HG03196 (cell line): ENCODE results near the gene ATP1B4.
"Not testable (repeated sequence)": the region's sequence is repeated elsewhere in the genome, so short reads cannot be mapped to it uniquely, and the experiment has no call there.

Experiments used
- ATAC-seq: cut with Tn5 transposase; IDR thresholded peaks from one replicate; pipeline ENCODE4 v1.9.1; 2021; ENCODE audit not compliant: unreplicated experiment

Gene ATP1B4

DNA sequence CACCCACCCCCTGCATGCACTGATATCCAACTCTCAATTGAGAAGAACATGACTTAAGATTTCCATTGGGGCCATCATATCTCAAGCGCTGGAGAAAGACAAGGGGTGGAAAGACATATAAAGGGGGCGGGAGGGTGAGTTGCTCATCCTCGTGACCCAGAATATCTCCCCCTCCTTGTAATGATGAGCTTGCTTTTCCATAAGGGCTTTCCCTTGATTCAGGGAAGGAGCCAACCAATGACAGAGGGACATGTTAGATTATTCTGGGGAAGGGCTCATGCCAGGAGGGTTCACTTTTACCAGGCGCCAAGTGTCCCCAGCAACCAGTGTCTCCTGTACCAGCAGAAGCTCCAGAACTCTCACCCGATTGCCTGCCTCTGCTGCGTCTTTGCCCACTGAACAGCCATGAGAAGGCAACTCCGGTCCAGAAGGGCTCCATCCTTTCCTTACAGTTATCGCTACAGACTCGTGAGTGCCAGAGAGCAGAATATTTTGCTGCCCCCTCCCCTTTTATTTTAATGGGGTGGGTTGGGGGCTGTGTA lies at the start of gene ATP1B4:
ATP1B4 (plus strand) TSS at position 326 of the 542 bp plus-strand sequence; CDS start at position 406, 80 bp downstream.
- no peak for ATAC-seq

DNA sequence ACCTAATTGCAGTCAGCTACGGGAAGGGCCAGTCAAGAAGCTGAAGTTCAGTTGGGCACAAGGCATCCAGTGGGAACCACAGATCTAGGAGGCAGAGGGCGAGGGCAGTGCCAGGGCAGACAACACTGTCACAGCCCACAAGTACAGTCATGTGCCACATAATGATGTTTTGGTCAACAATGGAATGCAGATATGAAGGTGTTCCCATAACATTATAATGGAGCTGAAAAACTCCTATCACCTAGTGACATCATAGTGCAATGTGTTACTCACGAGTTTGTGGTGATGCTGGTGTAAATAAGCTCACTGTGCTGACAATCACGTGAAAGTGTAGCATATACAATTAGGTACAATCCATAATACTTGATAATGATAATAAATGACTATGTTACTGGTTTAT lies 46.1 kb upstream of the ATP1B4 start:
- ATAC-seq = no peak

DNA sequence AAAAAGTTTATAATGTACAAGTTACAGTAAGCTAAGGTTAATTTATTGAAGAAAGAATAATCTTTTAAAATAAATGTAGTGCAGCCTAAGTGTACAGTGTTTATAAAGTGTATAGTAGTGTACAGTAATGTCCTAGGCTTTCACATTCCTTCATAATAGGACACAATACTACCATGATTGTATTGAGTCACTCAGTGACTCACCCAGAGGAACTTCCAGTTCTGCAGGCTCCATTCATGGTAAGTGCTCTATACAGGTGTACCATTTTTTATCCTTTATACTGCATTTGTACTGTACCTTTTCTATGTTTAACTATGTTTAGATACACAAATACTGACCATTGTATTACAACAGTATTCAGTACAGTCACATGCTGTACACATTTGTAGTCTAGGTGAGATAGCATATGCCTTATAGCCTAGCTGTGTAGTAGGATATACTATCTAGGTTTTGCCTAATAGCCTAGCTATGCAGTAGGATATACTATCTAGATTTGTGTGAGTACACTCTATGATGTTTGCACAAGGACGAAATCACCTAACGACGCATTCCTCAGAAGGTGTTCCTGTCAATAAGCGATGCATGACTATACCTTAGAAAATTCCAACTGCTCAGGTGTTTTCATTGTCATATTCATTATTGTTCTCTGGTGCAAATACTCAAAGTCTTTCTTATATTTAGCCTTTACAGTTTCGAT lies 45.2 kb upstream of the ATP1B4 start:
- ATAC-seq = no peak

DNA sequence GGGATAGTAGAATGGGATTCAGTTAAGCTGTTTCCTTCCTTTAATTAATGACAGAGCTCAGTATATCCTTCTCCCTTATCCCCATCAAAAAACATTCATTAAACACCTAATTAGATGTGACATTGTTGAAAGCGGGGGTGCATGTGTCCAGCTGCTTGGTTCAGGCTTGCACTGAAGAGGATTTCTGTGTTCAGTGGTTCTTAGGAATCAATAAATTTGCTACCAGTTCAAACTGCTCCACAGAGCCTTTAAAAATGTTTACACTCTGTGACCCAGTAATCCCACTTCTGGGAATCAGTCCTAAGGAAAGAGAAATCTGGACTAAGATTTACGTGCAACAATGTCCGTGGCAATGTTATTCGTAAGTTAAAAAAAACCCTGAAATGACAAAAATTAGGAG lies 43.5 kb upstream of the ATP1B4 start:
- no peak for ATAC-seq

DNA sequence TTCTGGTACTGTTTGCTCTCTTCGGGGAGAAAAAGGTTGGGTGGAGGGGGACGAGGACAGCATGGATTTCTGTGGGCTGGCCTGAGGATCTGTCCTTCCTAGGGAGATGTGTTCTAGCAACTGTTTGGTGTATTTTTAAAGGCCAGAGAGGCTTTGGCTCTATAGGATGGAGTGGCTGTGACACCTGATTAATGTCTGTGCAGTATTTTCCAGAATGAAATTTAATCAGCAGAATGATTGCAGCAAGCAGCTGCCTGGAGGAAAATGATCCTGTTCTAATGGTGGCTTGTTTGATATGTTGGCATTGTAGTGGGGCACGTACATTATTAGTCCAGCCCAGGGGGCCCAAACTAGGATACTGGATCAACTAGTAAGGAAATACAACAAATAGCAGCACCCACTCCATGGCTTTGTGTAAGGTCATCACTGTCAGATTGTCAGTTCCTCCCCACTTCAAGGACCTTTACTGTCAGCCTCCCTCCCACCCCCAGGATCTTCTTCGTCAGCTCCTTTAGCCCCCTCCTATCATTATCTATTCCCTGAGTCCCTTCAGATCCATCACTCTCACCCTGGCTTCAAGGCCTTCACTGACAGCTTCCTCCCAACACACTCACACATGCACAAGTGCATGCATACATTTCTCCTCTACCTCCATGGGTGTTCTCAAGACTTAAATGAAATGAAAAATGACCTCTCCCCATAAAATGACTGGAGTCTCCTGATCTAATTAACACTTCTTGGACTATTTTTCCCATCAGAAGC lies 40.2 kb upstream of the ATP1B4 start:
- no peak for ATAC-seq

DNA sequence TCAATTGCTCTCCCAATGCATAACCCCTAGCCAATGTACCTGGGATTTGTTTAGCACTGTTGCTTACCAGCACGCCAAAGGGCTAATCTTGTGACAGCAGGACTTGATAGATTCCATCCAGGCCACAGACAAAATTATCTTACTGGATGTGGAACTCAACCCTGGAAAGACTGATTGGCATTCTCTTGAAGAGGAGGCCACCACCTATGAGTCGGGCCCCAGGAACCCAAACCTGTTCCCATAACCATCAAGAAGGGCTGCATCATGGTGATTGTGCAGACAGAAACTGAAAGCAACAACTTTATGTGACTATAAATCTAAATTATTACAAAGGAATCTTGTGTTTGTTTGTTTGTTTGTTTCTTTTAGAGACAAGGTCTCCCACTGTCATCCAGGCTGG lies 30.8 kb upstream of the ATP1B4 start:
- ATAC-seq = no peak

DNA sequence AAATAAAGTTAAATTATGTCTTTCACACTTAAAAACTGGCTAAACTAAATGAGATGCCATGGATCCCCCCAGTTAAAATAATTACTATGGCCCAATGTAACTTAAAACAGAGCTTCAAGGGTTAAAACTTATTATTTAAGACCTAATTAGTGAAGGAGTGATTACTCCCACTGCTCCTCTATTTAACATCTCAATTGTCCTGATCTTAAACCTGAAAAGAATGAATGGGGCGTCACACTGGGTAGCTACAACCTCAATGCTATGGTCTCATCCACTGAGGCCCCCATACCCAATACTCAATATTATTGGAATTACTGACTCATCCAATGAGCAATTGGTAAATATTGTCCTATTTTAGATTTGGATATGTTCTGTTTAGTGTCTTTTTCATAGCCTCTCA lies 29.5 kb upstream of the ATP1B4 start:
- ATAC-seq = no peak

DNA sequence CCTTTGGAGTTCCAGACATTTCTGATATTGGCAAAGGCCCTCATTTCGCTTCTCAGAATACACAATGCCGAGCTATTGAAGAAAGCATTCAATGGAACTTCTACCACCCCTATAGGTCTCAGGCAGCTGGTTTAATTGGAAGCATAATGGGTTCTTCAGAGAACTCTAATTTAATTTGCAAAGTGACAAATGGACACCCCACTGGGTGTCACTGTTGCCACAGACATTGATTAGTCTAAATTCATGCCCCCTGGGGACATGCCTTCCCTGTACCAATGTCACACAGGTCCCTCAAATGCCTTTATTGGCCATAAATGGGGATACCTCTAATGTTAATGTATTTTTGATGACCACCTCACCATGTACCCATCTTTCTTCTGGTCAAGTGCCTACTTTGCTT lies 27.7 kb upstream of the ATP1B4 start:
- no peak for ATAC-seq

DNA sequence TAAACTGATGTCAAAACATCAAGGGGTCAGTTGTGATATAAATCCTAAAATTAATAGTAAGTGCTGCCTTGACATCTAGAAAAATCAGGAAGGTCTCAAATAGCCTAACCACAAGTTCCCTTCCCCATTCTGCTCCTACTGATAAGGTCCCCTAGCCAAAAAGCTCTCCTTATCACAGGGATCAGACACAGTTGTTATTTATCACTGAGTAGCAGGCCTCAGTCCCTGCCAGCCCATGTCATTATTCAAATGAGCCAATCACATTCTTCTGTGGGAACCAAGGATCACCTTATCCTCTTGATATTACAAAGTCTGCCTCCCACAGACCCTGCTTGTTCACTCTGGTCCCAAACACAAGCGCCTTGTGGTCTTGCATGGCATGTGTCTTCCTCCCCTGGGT lies 27.3 kb upstream of the ATP1B4 start:
- no peak for ATAC-seq

DNA sequence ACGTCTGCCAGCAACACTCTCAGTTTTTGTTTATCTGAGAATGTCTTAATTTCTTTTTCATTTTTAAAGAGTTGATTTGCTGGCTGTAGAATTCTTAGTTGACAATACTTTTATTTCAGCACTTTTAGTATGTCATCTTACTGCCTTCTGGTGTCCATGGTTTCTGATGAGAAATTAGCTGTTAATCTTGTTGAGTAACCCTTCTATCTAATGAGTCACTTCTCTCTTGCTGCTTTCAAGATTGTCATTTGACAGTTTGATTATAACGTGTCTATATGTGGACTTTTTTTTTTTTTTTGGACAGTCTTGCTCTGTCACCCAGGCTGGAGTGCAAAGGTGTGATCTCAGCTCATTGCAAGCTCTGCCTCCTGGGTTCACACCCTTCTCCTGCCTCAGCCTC lies 26.6 kb upstream of the ATP1B4 start:
- no peak for ATAC-seq

DNA sequence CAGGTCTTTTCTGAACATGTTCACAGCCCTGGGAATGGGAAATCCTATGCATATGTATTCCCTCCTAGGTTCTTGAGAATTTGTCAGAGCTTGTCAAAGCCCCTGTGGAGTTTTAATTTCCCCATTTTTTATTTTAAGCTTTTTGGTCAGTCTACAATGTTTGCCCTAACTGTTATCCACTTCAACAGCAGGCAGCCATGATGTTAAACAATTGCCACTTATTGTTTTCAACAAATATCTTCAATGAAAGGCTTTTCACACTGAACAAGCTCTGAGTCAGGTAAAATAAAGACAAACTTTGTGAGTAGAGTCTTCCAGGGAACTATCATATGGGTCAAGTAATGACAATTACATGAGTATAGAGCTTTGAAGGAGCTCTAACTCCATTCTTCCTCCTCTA lies 25.0 kb upstream of the ATP1B4 start:
- no peak for ATAC-seq

DNA sequence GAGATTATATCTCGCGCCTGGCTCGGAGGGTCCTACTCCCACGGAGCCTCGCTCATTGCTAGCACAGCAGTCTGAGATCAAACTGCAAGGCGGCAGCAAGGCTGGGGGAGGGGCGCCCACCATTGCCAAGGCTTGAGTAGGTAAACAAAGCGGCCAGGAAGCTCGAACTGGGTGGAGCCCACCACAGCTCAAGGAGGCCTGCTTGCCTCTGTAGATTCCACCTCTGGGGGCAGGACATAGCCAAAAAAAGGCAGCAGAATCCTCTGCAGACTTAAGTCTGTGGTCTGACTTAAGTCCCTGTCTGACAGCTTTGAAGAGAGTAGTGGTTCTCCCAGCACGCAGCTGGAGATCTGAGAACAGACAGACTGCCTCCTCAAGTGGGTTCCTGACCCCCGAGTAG lies 17.3 kb upstream of the ATP1B4 start:
- not testable (repeated sequence) for ATAC-seq

DNA sequence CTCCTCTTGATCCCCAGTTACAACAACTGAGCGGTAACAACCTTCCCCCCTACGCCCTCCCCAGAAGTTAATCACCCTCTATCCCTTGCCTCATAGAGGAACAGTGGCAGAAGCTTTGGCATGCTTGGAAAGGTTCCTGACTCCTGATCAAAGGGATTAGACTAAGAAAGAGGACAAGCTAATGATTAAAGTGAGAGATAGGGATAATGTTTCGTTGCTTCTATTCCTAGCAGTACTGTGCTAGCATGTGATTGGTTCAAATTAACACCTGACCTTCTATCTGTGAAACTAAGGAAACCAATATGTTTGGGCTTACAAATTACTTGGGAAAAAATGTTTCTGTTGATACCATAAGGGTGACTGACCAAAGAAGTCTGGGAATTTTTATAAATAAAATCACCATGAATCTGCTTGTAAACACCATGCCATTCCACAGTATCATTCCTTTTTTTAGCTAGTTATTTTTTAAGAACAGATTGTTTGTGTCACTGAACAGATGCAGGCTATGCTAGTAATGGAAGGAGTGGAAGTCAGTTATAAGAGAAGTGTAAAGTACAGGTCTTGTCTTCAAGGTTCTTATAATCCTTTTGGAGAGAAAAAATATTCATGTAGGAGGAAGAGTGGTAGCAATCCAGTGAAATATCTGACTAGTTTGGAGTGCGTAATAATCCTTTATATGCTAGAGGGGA lies 11.3 kb upstream of the ATP1B4 start:
- no peak for ATAC-seq

DNA sequence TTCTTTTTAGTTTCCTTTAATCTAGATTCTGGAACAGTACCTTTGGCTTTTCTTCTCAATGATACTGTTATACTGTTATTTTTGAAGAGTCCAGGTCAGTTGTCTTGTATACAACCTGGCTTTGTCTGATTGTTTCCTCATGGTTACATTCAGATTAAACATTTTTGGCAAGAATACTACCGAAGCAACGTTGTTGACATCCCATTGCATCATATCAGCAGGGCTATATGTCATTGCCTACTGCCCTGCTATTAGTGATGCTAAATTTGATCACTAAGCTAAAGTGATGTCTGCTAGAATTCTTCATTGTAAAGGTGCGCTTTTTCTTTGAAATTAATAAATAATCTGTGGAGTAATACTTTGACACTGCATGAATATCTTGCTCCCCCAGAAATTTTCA lies 5.8 kb upstream of the ATP1B4 start:
- ATAC-seq = no peak

DNA sequence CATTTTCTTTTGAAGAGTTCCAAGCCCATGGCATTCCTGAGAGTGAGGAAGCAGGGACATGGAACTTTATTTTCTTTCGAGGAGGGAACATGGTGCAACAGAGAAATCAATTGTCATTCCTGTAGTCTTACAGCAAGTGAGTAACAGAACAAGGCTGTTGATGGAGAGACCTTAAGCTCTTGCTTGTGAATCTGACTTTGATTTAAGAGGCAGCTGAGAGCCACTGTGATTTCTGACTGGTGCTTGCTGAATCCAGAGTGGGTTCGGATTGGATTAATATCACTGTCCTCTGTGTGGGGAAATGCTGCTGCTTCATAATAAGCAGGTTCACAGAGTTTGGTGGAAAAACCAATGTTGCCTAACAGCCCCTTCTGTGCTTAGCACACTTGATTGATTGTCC lies 4.7 kb upstream of the ATP1B4 start:
- no peak for ATAC-seq

DNA sequence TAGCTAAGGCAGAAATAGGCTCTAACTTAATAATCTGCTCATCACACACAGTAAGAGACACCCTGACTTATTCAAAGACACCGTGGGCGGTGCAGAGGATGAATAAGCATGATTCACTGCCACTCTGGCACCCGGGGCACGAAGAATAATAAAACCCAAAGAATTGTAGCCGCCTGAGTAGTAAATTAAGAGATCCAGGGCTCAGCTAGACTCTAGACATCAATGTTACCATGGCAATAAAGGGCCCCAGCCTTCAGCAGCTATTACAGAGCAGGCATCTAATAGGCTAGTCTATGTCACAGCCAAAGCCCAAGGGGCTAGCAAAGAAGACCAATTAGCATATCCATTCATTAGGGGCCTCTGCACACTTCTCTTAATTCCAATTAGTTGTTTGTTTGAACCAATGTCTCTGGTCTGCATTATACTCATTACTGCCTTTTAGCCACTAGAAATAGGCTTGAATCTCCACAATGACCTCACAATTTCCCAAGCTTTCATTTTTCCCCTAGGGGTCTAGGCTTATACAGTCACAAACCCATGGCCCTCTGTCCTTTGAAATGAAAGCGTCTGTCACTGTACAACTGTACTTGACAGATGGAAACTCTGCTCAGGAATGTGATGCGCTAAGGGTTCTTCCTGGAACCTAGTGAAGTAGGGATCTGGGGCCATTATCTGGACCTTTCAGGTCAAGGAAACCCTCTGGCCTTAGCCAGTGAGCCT lies 3.0 kb upstream of the ATP1B4 start:
- no peak for ATAC-seq

DNA sequence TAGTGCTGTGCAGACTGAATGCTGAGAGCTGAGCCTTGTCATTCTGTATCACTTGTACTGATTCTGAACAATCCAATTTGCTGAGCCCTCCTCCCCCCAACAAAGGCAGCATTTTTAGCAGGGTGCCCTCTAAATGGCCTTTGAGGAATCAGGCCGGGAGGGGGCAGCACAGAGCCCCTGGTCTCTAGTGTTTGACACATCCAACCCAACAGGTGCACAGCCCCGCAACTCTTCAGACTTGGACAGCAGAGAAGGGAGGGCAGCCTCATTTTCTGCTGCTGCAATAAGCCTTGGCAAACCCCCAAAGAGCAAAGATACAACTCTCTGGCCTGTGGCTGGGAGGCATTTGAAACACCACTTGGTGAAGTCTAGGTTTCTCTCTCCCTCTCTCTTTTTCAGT lies 3.4 kb downstream of the ATP1B4 start:
- ATAC-seq = no peak

DNA sequence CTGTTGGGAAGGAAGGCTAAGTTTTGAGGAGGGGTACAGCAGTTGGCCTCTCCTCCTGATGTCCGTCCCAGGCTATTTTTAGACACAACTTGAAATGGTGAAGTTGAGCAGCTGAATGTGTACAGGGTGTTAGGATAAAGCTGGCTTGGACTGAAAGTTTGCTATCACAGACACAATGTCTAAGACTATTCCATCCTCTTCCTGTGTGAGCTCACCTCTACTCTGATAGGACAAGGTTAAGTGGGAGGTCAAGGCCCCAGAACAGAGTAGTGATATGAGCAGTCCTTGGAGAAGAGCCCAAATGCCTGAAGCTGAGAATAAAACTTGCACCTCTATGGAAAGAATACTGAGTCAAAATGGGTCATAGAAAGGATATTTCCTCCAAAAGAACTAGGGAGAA lies 4.1 kb downstream of the ATP1B4 start:
- no peak for ATAC-seq

DNA sequence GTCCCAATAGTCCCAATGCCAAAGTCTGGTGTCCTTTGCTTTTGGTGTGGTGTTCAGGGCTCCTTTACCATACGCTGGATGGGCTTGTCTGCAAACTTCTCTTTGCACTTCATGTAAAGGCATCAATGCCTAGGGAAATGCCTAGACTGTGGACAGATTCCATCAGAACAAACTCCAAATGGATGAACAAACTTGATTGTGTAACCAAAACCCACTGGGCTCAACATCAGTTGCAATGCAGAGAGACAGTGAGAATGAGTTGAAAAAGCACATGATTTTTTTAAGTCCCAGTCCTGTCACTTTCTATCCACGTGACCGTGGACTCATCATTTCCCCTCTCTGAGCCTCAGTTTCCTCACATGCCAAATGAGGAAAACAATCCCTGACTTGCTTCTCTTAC lies 4.9 kb downstream of the ATP1B4 start:
- no peak for ATAC-seq

DNA sequence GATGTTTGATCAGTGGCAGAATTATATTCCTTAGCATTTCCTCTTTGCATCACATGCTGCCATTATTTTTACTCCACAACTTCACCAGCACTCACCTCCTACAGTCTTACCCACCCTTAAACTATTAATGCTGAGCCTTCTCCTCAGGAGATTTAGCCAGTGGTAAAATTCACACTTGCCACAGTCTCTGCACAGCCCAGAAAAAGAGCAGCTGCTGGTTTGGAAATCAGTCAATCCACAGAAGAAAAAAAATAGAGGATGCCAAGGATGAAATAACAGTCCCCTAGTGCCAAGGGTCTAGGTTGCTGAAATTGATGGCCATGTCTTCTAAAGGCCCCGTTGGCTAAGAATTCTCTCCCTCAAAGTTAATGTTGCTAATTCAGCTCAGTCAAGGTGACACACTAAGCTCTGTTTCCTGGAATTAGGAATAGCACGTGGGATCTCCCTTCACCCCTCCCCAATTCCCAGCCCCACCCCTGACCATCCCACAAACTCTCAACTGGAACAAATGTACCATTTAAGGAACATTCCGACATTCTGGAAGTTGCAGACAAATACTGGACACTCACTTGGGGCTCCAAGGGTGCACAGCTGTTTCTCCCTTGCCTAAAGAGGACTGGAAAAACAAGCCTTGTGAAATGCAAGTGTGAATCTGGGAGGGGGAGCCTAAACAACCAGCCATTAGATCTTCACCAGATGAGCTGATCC lies 5.7 kb downstream of the ATP1B4 start:
- ATAC-seq = no peak
